SIG-M5 (cell line): ENCODE data around the gene RGL1.

Experiments
- DNase-seq: peaks from one replicate; lab custom pipeline; 2025; lab: John Stamatoyannopoulos, UW

RGL1 gene

DNA sequence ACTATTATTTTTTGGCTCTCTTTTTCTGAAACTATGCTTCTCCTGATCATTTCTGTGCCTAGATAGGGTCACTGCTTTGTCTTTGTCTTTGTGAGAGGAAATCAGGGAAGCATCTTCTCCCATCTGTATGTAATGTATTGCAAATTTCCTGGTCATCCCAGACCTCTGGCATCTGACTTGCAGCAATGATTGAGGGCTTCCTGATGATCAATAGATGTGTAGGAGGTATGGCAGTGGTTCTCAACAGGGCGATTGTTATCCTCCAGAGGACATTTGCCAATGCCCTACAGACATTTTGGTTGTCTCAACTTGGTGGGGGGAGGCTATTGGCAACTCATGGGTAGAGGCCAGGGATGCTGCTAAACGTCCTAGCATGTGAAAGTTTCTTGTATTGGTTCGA is 64.7 kb downstream of the RGL1 start:
- DNase-seq, result no peak

DNA sequence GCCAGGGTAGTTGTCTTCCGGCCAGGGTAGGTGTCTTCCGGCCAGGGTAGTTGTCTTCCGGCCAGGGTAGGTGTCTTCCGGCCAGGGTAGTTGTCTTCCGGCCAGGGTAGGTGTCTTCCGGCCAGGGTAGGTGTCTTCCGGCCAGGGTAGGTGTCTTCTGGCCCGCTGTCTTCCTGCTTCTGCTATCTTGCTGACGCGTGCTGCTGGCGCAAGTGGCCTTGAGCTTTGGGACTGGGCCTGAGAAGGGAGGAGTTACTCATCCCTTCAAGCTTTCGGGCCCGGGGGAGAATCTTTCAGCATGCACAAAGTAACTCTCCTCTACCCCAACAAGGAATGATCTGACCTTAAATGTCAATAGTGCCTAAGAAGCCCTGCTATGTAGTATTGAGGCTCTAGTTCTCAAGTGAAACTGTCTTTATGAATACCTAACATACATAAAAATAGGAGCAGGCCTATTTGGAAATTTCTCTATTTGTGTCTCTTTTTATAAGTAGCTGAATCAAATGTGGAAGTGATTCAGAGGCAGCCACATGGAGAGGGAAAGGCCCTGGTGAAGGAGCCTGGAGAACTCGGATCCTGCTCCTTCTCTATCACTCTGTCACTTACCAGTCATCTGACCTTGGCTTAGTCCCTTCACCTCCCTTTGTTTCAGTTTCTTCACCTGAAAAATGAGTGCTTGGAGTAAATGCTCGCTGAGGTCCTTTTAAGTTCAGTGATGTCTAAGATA is 65.6 kb downstream of the RGL1 start:
- no peak for DNase-seq

DNA sequence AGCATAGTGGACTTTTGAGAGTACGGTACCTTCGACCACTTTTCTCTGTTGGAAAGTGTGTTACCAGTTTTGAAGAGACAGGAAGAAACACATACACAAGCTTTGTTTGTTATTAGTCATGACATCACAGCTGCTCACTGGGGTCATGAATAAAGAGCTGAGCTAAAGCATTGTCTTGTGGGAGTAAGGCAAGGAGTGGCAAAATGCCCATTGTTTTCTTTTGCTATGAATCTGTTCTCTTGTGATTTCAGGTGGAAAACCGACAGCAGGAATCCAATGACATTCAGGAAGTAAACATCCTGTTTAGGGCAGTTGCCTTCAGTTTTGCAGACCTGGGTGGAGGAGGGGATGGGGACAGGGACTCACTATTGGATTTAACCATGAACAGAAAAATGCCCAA is 66.2 kb downstream of the RGL1 start:
- DNase-seq, result no peak

DNA sequence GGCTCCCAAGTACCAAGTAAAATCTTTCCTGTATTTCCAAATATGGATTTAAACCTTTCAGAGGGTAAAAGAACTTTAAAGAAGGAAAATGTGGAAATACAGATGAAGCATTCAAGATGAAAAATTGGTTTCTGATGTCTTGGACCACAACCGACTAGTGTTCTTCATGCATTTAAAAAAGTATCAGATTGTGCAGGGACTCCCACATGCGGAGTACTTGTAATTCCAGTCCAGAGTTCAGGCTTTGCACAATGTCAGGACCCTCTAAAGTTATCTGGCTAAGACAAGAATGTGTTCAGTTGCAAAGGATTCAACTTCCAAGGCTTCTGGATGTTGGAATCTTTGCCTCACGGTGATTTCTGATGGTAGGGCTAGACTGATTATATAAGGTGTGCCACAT is 66.7 kb downstream of the RGL1 start:
- no peak for DNase-seq

DNA sequence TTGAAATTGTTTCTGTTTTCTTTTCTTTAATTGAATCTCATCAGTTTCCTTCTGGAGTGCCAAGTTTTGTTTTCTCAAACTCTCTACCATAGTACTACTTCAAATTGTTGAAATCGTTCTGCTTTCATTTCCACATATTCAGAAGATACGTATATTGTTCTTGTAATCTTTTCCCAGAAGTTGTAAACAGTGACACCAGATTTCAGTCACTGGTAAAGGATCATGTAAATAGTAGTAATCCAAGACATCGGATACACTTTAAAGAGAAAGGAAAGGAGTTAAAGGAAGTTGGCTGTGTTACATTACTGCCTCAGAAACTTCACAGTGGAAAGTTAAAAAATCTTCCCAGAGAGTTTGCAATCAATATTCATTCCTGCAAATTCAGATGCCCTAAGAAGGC is 67.5 kb downstream of the RGL1 start:
- DNase-seq, result no peak

DNA sequence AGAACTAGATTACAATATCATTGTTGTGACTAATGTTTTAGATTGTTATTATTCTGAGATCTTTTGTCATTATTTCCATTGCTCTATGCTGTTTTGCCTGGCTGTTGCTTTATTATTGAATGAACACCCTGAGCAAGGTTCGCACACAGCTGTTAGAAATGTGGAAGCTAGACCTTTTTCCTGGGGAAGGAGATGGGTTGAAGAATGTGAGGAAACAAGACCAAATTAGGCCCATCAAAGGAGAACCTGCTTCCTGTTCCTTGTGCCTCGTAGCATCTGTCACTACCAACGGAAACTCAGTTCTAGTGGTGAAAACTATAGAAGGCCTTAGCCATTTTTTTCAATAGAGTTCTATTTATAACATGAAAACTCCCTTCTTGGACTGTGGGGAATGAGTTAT is 68.7 kb downstream of the RGL1 start:
- DNase-seq, result no peak

DNA sequence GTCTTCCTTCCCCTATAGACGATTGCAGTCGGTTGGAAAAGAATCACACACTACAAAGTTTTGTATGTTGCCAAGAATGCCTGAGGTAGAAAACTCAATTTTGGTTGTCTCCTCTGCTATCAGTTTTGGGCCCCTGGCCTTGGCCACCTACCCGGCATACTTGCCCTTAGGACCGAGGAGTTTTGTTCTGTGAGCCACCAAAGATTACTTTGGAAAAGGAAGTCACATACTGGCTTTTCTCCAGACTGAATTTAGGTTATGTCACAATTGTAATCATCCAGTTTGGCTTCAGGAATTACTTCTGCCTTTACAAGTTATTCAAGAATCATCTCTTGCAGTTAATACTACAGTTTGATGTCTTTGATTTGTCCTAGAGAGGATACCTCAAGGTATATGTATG is 71.4 kb downstream of the RGL1 start:
- no peak for DNase-seq

DNA sequence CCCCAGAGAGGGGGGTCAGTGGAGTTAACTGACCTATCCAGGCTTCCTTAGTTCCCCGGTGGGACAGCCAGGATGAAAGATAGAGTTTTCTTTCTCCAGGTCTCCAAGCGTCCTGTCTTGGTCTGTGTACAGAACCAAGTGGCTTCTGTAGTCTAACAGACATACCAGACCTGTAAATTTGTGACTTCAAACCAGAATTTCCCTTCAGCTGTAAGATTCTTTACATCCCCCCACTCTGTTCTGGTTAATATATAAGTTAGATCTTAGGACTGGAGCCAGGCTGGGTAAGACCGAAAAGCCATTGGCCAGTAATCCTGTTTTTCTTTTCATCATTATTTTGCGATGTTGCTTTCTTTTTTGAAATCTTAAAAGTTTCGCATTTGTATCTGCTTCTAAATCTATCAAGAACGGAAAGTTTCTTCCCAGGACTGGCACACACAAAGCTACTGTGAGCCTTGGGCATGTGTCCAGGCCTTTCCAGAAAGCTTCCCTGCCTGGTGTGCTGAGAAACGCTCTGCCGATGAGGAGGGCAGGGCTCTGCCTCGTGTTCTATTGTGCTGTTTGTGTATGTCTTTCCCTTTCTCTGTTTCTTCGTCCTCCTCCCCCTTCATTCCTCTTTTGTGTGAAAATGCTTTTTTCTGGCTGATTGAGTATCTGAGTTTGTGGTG is 72.3 kb downstream of the RGL1 start:
- no peak for DNase-seq

DNA sequence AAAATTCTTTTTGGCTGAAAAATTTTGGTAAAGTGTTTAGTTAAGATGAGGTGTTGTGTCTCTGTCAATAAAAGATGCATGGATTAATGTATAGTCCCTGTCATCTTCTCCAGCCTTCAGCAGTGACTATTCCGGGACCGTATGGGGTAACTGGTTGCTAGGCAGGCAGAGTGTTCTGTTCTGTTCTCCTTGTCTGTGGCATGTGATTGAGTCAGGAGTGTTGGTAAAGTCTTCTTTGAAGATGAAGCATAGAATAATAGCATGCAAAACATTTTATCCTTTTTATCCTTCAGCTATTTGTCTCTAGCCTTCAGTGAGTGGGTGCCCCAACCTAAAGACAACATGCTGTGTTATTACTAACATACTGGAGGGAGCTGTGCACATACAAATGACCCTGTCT is 74.6 kb downstream of the RGL1 start:
- no peak for DNase-seq

DNA sequence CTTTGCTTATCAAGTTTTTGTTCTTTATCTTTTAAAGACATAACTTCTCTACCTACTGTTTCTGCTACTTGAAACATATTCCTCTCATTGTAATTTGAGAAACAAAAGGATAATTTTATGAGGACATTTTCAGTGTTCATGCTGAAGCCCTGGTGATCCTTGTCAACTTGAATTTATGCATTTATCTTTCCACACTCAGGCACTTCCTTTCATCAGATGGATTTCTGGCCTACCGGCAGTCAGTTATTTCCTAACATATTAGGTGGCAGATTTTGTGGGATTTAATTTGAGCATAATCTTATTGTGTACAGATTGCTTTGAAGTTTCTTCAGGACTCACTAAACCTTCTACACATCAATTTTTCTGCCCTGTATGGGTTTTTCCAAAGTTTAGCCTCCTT is 75.0 kb downstream of the RGL1 start:
- no peak for DNase-seq

DNA sequence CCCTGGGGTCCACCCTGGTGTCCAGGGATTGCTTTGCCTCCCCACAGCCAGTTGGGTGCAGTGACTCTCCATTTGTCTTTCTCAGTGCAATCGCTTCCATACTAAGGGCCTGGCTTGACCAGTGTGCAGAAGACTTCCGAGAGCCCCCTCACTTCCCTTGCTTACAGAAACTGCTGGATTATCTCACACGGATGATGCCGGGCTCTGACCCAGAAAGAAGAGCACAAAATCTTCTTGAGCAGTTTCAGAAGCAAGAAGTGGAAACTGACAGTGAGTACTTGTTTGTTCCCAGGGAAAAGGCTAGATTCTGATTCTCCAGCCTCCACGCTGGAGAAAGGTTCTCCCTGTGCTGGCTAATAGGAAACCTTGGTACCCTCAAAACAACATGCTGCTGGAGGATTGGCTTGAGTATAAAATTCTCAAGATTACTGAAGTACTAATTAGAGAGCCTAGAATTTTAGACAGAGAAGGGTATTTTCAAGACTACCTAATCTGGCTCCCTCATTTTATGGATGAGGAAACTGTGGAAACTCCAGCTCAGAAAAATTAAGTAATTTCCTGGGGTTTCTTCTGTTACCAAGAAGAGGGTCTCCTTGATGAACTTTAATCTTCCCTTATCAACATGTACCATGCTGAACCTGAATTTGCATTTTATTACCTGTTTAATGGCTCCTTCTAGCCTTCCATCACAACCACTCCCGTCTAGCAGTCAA is 75.8 kb downstream of the RGL1 start:
- DNase-seq, result no peak

DNA sequence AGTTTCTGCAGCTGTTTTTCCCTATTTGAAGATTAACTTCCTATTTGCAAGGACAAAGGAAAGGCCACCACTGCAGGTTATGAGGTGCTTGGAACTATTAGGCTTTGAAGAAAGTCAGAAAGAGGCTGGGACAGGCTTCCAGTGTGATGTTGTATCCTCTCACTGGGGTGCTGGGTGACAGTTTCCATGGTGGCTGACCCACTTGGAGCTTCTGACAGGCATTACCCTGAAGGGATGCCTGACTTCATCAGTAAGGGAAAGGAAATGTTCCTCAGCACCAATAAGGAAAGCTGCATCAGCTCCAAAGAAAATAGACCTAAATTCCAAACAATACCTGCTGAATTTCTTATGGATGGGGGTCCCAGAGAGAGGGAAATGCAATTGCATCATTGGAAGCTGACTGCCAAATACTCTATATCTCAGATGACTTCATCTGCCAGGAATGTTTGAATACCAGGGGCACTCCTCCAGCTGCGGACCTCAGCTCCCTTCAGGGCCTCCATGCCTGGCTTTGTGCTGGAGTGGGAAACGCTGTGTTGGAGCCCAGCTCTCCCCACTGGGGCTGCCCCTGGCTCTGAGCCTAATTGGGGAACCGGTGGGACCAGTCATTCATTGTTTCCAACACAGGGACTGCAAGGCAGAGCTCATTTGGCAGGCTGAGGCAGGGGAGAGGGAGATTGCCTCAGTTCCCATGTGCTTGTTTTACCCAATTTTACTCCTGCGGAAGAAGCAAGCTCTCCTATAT is 76.6 kb downstream of the RGL1 start:
- DNase-seq, result no peak

DNA sequence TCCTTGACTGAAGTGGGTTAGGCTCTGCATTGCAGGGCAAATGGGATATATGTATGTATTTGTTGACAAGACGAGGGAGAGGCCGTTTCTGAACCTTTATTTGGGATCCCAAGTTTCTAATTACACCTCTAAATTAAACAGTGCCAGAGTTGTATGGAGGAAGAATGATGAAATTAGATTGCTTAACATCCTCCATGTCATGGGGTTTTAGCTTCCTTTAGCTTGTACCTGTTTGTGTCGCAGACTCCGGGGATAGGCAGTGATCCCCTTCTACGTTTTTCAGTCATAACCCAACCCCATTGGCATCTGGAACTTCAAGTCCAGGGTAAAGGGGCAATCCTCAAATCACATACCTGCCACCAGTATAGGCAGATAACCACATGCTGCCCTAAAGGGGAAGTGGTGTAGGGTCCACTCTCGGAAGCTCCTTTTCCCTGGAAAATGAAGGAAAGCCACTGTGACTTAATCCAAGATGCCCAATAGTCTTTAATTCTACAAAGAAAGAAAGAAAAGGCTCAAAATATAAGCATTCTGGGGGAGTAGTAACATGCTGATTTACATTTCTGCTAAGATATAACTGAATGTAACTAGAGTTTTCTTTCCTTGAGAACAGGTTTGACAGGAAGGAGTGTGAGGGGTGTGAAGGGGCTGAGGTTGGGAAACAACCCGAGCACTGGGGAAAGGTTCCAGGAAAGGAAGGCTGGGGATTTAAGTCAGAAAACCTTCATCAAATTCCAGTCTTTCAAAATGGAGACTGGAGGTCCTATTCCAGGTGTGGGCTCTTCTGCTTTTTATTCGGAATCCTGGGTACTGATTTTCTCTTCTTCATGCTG is 77.6 kb downstream of the RGL1 start:
- DNase-seq, result no peak

DNA sequence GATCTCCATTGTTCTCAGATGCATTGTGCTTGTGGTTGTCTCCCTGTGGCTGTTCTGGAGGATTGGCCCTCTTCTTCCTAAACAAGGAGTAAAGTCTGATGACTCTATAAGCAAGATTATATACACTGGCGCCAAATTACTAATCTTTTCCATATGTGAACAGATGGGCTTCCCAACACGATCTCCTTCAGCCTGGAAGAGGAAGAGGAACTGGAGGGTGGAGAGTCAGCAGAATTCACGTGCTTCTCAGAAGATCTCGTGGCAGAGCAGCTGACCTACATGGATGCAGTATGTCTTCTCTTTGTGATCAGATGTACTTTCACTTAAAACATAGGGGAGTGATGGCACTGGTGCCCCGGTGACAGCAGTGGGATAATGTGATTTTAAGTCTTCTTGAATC is 78.7 kb downstream of the RGL1 start:
- no peak for DNase-seq

DNA sequence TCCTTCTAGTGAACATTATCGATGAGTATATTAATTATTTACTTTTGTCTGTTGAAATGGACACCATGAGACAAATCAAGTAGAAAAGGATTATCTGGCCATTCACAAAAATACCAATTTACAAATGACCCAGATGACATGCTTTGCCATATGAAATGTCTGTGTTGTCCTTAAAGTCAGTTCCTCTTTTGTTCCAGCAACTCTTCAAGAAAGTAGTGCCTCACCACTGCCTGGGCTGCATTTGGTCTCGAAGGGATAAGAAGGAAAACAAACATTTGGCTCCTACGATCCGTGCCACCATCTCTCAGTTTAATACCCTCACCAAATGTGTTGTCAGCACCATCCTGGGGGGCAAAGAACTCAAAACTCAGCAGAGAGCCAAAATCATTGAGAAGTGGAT is 79.6 kb downstream of the RGL1 start:
- DNase-seq, result no peak

DNA sequence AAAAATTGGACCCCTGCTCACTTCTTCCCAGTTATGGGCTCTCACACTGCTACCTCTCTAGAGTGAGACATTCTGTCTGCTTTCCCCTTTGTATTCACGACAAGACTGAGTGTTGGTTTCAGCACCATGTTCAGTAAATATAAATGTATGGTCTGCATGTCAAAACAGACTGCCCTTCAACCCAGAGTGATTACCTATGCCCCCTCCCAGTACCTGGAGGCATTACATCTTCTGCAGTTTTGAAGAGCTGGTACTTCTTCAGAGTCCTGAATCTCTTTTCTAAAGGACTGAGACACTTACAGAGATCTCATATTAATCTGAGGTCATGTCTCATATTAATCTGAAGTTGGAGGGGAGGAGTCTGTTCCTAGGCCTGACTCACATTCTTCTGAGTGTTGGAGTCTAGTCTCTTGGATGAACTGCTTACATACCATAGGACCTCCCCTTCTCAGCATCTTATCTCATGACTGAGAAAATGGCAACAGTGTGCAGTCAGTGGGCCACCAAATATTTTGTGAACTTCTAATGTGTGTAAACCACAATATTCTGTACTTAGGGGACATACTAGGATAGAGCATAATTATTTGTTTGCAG is 80.3 kb downstream of the RGL1 start:
- no peak for DNase-seq

DNA sequence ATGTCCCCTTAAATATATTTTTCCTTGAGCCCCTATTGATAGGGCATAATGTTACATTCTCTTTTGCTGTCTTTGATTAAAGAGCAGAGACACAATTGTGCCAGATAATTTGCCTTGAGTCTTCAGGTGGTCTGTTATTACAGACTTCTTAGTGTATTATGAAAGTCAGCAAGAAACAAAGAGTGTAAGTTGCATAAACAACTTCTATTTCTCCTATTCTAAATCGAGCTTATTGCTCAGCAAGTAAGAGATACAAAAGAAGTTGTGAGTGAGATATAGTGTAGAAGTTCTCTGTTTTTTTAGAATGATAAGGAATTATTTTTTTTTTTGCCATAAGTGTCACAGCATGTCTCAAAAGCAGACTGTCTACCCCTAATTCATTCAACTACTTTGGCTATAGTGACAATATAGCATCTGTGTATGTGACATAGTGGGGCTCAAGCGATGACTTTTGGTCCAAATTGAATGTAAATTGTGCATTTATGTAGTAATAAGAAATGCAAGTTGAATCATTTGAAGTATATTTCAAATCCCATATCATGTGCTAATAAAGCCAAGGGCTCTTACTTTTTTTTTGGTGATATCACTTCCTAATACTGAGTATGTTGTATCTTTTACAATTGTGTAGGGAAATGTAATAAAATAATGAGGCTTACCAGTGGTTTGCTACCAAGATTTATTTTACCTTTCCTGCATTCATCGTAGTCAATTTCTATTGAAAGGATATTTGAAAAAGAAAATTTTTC is 81.3 kb downstream of the RGL1 start:
- no peak for DNase-seq

DNA sequence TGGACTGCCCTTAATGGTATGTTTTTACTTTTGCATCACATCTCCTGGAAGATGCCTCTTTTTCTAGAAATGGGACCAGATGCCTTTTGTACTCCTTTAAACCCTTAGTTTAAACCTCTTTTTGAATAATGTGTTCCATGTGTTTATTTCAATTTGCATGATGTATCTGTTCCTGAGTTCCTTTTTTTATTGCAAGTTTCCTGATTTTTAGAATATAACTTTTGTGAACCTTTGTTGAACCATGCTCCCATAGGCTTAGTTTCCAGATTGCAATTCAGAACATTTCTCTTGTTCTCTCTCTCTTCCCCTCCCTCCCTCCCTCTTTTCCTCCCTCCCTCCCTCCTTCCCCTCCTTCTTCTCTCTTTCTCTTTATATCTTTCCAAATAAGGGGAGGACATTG is 81.9 kb downstream of the RGL1 start:
- no peak for DNase-seq

DNA sequence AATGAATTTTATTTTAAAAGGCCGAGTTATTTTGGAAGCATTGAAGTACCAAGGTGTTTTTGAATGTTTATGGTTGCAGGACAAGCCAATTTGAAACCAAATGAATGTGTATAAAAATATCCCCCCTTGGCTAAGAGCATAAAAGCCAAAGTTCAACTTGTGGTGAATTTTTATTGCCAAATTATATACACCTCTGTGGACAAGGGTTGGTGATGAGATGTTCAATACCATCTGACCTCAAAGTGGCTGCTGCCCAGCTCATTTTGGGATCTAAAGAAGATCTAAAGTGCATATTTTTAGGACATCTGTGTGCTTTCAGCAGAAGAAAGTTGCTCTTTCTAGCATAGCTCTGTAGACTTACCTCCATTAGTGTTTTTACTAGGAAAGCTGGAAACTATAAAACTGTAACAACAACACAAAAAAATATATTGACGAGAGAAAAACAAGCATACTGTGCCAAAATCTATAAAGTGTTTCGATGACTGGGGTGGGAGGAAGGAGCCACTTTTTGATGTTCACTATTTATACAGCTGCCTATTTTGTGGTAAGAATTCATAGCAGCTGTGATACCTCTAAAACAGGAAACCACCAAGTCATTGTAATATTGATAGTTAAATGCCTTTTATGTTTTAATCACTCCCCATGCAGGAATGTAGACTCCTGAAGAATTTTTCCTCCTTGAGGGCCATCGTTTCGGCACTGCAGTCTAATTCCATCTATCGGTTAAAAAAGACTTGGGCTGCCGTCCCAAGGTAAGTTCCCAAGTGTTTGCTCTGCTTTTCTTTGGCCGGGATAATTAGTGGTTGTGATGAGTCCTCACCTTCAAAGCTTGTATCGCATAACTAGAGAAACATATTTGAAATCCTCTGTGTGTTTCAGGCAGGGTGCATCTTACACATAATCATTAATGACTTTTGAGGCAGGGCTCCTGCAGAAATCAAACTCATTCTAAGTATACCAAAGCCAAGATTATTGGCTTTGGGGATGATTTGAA is 83.2 kb downstream of the RGL1 start:
- no peak for DNase-seq
